HCT116 (cell line): ENCODE data around the gene SVIL. TPM values are rescaled to one million over a fixed set of nuclear protein-coding genes. Genes with fewer than 3 reads are reported as not detected.

ENCODE experiments used
- ATAC-seq: fragments of 200-7000 bp; cut with Tn5 transposase; 2 replicates; pipeline ENCODE4 v1.9.1; 2020; ENCODE audit warnings: mild to moderate bottlenecking, moderate library complexity
- BruUV-seq: library from RNA; stranded (reverse); fragments of 400-500 nt; replicated peaks from 2 replicates; lab custom pipeline; 2021; lab: Mats Ljungman, UMichigan
- CTCF ChIA-PET: fragments of 300-600 bp; sonication (Branson Sonifier 250); formaldehyde crosslinking; loops from one replicate; lab custom pipeline; 2021; ENCODE audit warnings: antibody characterized with exemption; lab: Charles Lee
- POLR2A ChIA-PET: fragments of 300-600, 350-600 bp; sonication (Branson Sonifier 250); formaldehyde crosslinking; loops from one replicate; lab custom pipeline; 2021; ENCODE audit warnings: antibody characterized with exemption; lab: Charles Lee
- RAD21 ChIA-PET, 2 experiments: fragments of 300-600 bp; sonication (Branson Sonifier 250); formaldehyde crosslinking; loops; one replicate each; lab custom pipeline; 2023; ENCODE audit warnings: low total read pairs in 2 of 2; ENCODE audit not compliant: uncharacterized antibody in 2 of 2, unreplicated experiment in 2 of 2, low non-redundant PET in 1 of 2; lab: Charles Lee
- DNase-seq: peaks from one replicate; pipeline ENCODE4 v3.0.0-alpha.2; 2010; ENCODE audit warnings: low read depth, low spot score
- H2AFZ ChIP-seq: fragments of 200-600 bp; shearing (Covaris generic), sonication (generic); 2 replicates; pipeline ENCODE4 v1.6.1; 2017; ENCODE audit warnings: low read depth, mixed run types, mixed read lengths, antibody characterized with exemption, low read length; ENCODE audit not compliant: poor library complexity, severe bottlenecking
- H3K27ac ChIP-seq: 2 replicates; pipeline ENCODE4 v1.5.1; 2012; ENCODE audit warnings: low read depth, low read length
- H3K27me3 ChIP-seq: fragments of 200-600 bp; sonication (generic); 2 replicates; pipeline ENCODE4 v1.6.1; 2016; ENCODE audit warnings: mixed run types, low read length, mixed read lengths; ENCODE audit not compliant: insufficient read depth
- H3K36me3 ChIP-seq, 2 experiments: fragments of 200-500 bp in 1 of 2; fragments of 200-600 bp in 1 of 2; sonication (Bioruptor generic) in 1 of 2; sonication (generic) in 1 of 2; 2 replicates each; pipeline versions ENCODE4 v1.5.1 to v1.6.1; 2014 to 2016; ENCODE audit warnings: low read length in 2 of 2, inconsistent platforms in 1 of 2, mixed read lengths in 1 of 2, mixed run types in 1 of 2; ENCODE audit not compliant: insufficient read depth in 2 of 2, control insufficient read depth in 1 of 2
- H3K4me1 ChIP-seq, 2 experiments: fragments of 200-600 bp in 1 of 2; sonication (generic) in 1 of 2; 2 replicates each; pipeline versions ENCODE4 v1.5.1 to v1.6.1; 2012 to 2017; ENCODE audit warnings: low read length in 2 of 2, inconsistent platforms in 1 of 2, mild to moderate bottlenecking in 1 of 2, mixed read lengths in 1 of 2, mixed run types in 1 of 2, moderate library complexity in 1 of 2; ENCODE audit not compliant: insufficient read depth in 2 of 2, control insufficient read depth in 1 of 2
- H3K4me2 ChIP-seq: fragments of 200-600 bp; sonication (generic); 2 replicates; pipeline ENCODE4 v1.6.1; 2017; ENCODE audit warnings: mixed run types, low read length, mixed read lengths
- H3K4me3 ChIP-seq, 2 experiments: fragments of 200-600 bp in 1 of 2; sonication (generic) in 1 of 2; replicated peaks in 1 of 2; 2 replicates each; pipeline ENCODE4 v1.5.1; 2011 to 2016; ENCODE audit warnings: low read length in 2 of 2, control low read depth in 1 of 2, low read depth in 1 of 2, mild to moderate bottlenecking in 1 of 2, mixed read lengths in 1 of 2, mixed run types in 1 of 2
- H3K79me2 ChIP-seq: fragments of 200-600 bp; sonication (generic); 2 replicates; pipeline ENCODE4 v1.6.1; 2017; ENCODE audit warnings: mild to moderate bottlenecking, mixed run types, low read length, moderate library complexity, mixed read lengths; ENCODE audit not compliant: insufficient read depth
- H3K9ac ChIP-seq: fragments of 200-600 bp; sonication (generic); 2 replicates; pipeline ENCODE4 v1.6.1; 2016; ENCODE audit warnings: low read length, mixed read lengths
- H3K9me2 ChIP-seq: fragments of 200-600 bp; sonication (generic), shearing (Covaris generic); 2 replicates; pipeline ENCODE4 v1.6.1; 2017; ENCODE audit warnings: mixed run types, mild to moderate bottlenecking, moderate library complexity; ENCODE audit not compliant: insufficient read depth
- H3K9me3 ChIP-seq, 2 experiments: fragments of 200-500 bp in 1 of 2; fragments of 200-600 bp in 1 of 2; sonication (Bioruptor generic) in 1 of 2; sonication (generic) in 1 of 2; 2 replicates each; pipeline ENCODE4 v1.6.1; 2014 to 2017; ENCODE audit warnings: low read length in 2 of 2, mixed read lengths in 2 of 2, inconsistent platforms in 1 of 2, low read depth in 1 of 2, mild to moderate bottlenecking in 1 of 2, mixed run types in 1 of 2, moderate library complexity in 1 of 2; ENCODE audit not compliant: control insufficient read depth in 1 of 2, insufficient read depth in 1 of 2
- H4K20me1 ChIP-seq: fragments of 200-600 bp; sonication (generic), shearing (Covaris generic); 2 replicates; pipeline ENCODE4 v1.6.1; 2017; ENCODE audit warnings: mixed run types, mild to moderate bottlenecking, moderate library complexity; ENCODE audit not compliant: insufficient read depth
- CBX3 ChIP-seq: IDR thresholded peaks from 2 replicates; pipeline ENCODE4 v1.6.1; 2012; ENCODE audit warnings: low read depth
- CTCF ChIP-seq, 3 experiments: fragments of 200-600 bp in 1 of 3; sonication (generic) in 1 of 3; IDR thresholded peaks in 2 of 3; conservative IDR thresholded peaks in 1 of 3; 2 replicates each; pipeline ENCODE4 v1.5.1; 2012 to 2017; ENCODE audit warnings: low read depth in 2 of 3, low read length in 2 of 3, antibody characterized with exemption in 1 of 3, borderline replicate concordance in 1 of 3, control low read depth in 1 of 3, mild to moderate bottlenecking in 1 of 3, mixed read lengths in 1 of 3, mixed run types in 1 of 3, moderate library complexity in 1 of 3; ENCODE audit not compliant: insufficient read depth in 1 of 3
- EGR1 ChIP-seq: IDR thresholded peaks from 2 replicates; pipeline ENCODE4 v1.6.1; 2012; ENCODE audit warnings: low read depth
- ELF1 ChIP-seq: IDR thresholded peaks from 2 replicates; pipeline ENCODE4 v1.6.1; 2012; ENCODE audit warnings: low read depth, borderline replicate concordance
- EZH2 ChIP-seq: fragments of 200-600 bp; sonication (generic); IDR thresholded peaks from 2 replicates; pipeline ENCODE4 v1.6.1; 2017; ENCODE audit warnings: antibody characterized with exemption, mixed run types
- FOSL1 ChIP-seq: IDR thresholded peaks from 2 replicates; pipeline ENCODE4 v1.6.1; 2012; ENCODE audit warnings: low read depth
- POLR2AphosphoS5 ChIP-seq: IDR thresholded peaks from 2 replicates; pipeline ENCODE4 v1.6.1; 2011; ENCODE audit warnings: mild to moderate bottlenecking, low read depth, low read length, moderate library complexity
- RAD21 ChIP-seq: IDR thresholded peaks from 2 replicates; pipeline ENCODE4 v1.6.1; 2012; ENCODE audit warnings: low read depth, mild to moderate bottlenecking
- REST ChIP-seq: IDR thresholded peaks from 2 replicates; pipeline ENCODE4 v1.6.1; 2012; ENCODE audit warnings: low read depth
- SRF ChIP-seq: IDR thresholded peaks from 2 replicates; pipeline ENCODE4 v1.6.1; 2012; ENCODE audit warnings: low read depth
- intact Hi-C: fragments of 100-400 bp; cut with micrococcal nuclease; formaldehyde crosslinking; loops from 2 replicates; pipeline ENCODE4 v1.10.0; 2022
- total RNA-seq: library from RNA; stranded (reverse); gene quantifications from one replicate; pipeline ENCODE4 v1.2.1, GENCODE V29; 2021; ENCODE audit not compliant: unreplicated experiment

The SVIL gene
- total RNA-seq, 1 experiment from 2014 or later = 27.0 TPM

GRCh38 chr10:29579455-29579970, 55.3 kb downstream of the SVIL start:
- Histone ChIP-seq H3K27me3 (no peaks in the 10 kb centered on the region), H3K9me3 (no peaks in the 10 kb centered on the region), H3K4me2 (no peak overlapping the region), H3K9ac (no peak overlapping the region), H2AFZ (no peak overlapping the region), H3K36me3 (no peaks in the 10 kb centered on the region), H3K27ac (no peak overlapping the region), H3K79me2 (no peaks in the 10 kb centered on the region), H3K4me1 (peaks cover 13 to 27% of the 10 kb centered on the region in 2 experiments; a peak in 3 of 4 replicates), H3K4me3 (no peak overlapping the region), H3K9me2 (no peaks in the 10 kb centered on the region), H4K20me1 (no peaks in the 10 kb centered on the region)
- no peak for TF ChIP-seq REST
- TF ChIP-seq POLR2AphosphoS5 = no peak
- no peak for TF ChIP-seq ELF1
- no peak for TF ChIP-seq SRF
- TF ChIP-seq RAD21 = no peak
- no peak for TF ChIP-seq FOSL1
- no peak for TF ChIP-seq EZH2
- TF ChIP-seq CBX3 = no peak
- no peak for TF ChIP-seq EGR1
- TF ChIP-seq CTCF (IDR thresholded peaks at IDR 0.05 in 2 of 3, conservative IDR thresholded peaks at IDR 0.05 in 1 of 3; ENCODE audit: borderline replicate concordance in 1 of 3, insufficient read depth in 1 of 3, low read depth in 2 of 3, low read length in 2 of 3) = no peak
- no peak for DNase-seq
- ChIA-PET CTCF (no interaction called here), RAD21 (no interaction called here), POLR2A (no interaction called here)
- no peak for ATAC-seq
- intact Hi-C loops = no loop called here
- no TSS peak for BruUV-seq
